ENCODE results near the gene RUNDC3A.

GRCh38 chr17:44287651-44288050 lies 20.8 kb upstream of the RUNDC3A start:
- TF ChIP-seq POLR2AphosphoS5 (IDR thresholded peaks at IDR 0.05; ENCODE audit: low read depth, low read length) (no peak), POLR2A (IDR thresholded peaks at IDR 0.05; ENCODE audit: low read depth, low read length) (no peak), SPI1 (IDR thresholded peaks at IDR 0.05; ENCODE audit: low read depth, low read length) (no peak)
